ENCODE results near the gene RARA.

RARA gene

GRCh38 chr17:40309031-40309948 is at the start of gene RARA:
RARA (plus strand) TSS chr17:40309180; CDS start chr17:40331219, 22,039 bp downstream.
- Histone ChIP-seq H3K79me2 (ENCODE audit: insufficient read depth, low read length) (no peaks in the 10 kb centered on the region), H4K20me1 (ENCODE audit: insufficient read depth, low read length) (peaks cover 8% of the 10 kb centered on the region; the same call in 1 of the 2 replicates), H2AFZ (ENCODE audit: low read depth, low read length) (no peak within 1 kb of the TSS), H3K9me3 (ENCODE audit: insufficient read depth, low read length, severe bottlenecking) (no peaks in the 10 kb centered on the region), H3K4me1 (ENCODE audit: insufficient read depth, low read length) (peaks cover 19% of the 10 kb centered on the region), H3K27me3 (ENCODE audit: insufficient read depth, low read length, poor library complexity) (no peaks in the 10 kb centered on the region), H3K9ac (ENCODE audit: low read depth, low read length) (no peak within 1 kb of the TSS), H3K27ac (ENCODE audit: low read length) (peak within 1 kb of the TSS; percentile 48), H3K4me2 (ENCODE audit: insufficient read depth, low read length) (no peak within 1 kb of the TSS), H3K36me3 (ENCODE audit: insufficient read depth, low read length) (peaks cover 4% of the 10 kb centered on the region), H3K4me3 (ENCODE audit: low read depth in 1 of 2, low read length in 2 of 2) (no peak within 1 kb of the TSS)
- DNase-seq (no peak), ATAC-seq (ENCODE audit: insufficient read depth, low read depth) (no peak; the same call in 2 of the 3 replicates)
- TF ChIP-seq EZH2 (IDR thresholded peaks at IDR 0.05; ENCODE audit: borderline replicate concordance, low read depth, low read length, severe bottlenecking) (no peak), CTCF (IDR thresholded peaks at IDR 0.05; ENCODE audit: borderline replicate concordance, extremely low read depth, low read length, poor library complexity, severe bottlenecking) (no peak)

- Histone ChIP-seq H3K9me3 (ENCODE audit: insufficient read depth, low read length, severe bottlenecking) (no peaks in the 10 kb centered on the region), H3K79me2 (ENCODE audit: insufficient read depth, low read length) (peaks cover 12% of the 10 kb centered on the region), H3K4me2 (ENCODE audit: insufficient read depth, low read length) (no peak overlapping the region), H3K4me1 (ENCODE audit: insufficient read depth, low read length) (no peaks in the 10 kb centered on the region), H3K4me3 (ENCODE audit: low read depth in 1 of 2, low read length in 2 of 2) (no peak overlapping the region), H3K27ac (ENCODE audit: low read length) (no peak overlapping the region), H3K27me3 (ENCODE audit: insufficient read depth, low read length, poor library complexity) (no peaks in the 10 kb centered on the region), H2AFZ (ENCODE audit: low read depth, low read length) (no peak overlapping the region), H3K36me3 (ENCODE audit: insufficient read depth, low read length) (peaks cover 65% of the 10 kb centered on the region), H3K9ac (ENCODE audit: low read depth, low read length) (no peak overlapping the region), H4K20me1 (ENCODE audit: insufficient read depth, low read length) (no peaks in the 10 kb centered on the region)
- DNase-seq (no peak), ATAC-seq (ENCODE audit: insufficient read depth, low read depth) (no peak)
- no peak for TF ChIP-seq CTCF (IDR thresholded peaks at IDR 0.05; ENCODE audit: borderline replicate concordance, extremely low read depth, low read length, poor library complexity, severe bottlenecking)
- no peak for TF ChIP-seq EZH2 (IDR thresholded peaks at IDR 0.05; ENCODE audit: borderline replicate concordance, low read depth, low read length, severe bottlenecking)
Observed at GRCh38 chr17:40259505-40259904, 49.5 kb upstream of the RARA start.

- Histone ChIP-seq H3K27me3 (ENCODE audit: insufficient read depth, low read length, poor library complexity) (no peaks in the 10 kb centered on the region), H4K20me1 (ENCODE audit: insufficient read depth, low read length) (no peaks in the 10 kb centered on the region), H3K9me3 (ENCODE audit: insufficient read depth, low read length, severe bottlenecking) (no peaks in the 10 kb centered on the region), H3K36me3 (ENCODE audit: insufficient read depth, low read length) (peaks cover 75% of the 10 kb centered on the region), H3K4me3 (ENCODE audit: low read depth in 1 of 2, low read length in 2 of 2) (no peak overlapping the region), H3K9ac (ENCODE audit: low read depth, low read length) (no peak overlapping the region), H3K4me2 (ENCODE audit: insufficient read depth, low read length) (no peak overlapping the region), H3K27ac (ENCODE audit: low read length) (no peak overlapping the region), H2AFZ (ENCODE audit: low read depth, low read length) (no peak overlapping the region), H3K79me2 (ENCODE audit: insufficient read depth, low read length) (peaks cover 4% of the 10 kb centered on the region; the same call in 1 of the 2 replicates), H3K4me1 (ENCODE audit: insufficient read depth, low read length) (no peaks in the 10 kb centered on the region)
- TF ChIP-seq EZH2 (IDR thresholded peaks at IDR 0.05; ENCODE audit: borderline replicate concordance, low read depth, low read length, severe bottlenecking) (no peak), CTCF (IDR thresholded peaks at IDR 0.05; ENCODE audit: borderline replicate concordance, extremely low read depth, low read length, poor library complexity, severe bottlenecking) (no peak)
- no peak for ATAC-seq (ENCODE audit: insufficient read depth, low read depth)
- no peak for DNase-seq
Observed at GRCh38 chr17:40260528-40260927, 48.5 kb upstream of the RARA start.
